ENCODE results near the gene VPS35.

DNA sequence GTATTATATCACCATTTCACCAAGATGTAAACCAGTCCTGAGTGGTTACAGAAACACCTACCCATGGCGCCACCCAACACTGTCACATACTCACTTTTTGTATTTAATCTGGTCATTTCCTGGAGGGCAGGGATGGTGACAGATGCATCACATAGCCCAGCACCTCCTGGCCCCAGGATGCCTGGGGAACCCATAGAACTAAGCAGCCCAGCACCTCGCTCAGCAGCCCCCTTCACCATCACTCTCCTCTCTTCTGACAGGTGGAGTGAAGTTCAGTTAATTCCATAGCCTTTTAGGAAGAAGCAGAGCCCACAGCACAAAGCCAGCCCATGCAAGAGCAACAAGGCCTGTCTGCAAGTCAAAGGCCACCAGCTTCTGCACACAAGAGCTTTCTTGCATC lies 31.6 kb upstream of the VPS35 start:
- TF ChIP-seq, protein P1, sequence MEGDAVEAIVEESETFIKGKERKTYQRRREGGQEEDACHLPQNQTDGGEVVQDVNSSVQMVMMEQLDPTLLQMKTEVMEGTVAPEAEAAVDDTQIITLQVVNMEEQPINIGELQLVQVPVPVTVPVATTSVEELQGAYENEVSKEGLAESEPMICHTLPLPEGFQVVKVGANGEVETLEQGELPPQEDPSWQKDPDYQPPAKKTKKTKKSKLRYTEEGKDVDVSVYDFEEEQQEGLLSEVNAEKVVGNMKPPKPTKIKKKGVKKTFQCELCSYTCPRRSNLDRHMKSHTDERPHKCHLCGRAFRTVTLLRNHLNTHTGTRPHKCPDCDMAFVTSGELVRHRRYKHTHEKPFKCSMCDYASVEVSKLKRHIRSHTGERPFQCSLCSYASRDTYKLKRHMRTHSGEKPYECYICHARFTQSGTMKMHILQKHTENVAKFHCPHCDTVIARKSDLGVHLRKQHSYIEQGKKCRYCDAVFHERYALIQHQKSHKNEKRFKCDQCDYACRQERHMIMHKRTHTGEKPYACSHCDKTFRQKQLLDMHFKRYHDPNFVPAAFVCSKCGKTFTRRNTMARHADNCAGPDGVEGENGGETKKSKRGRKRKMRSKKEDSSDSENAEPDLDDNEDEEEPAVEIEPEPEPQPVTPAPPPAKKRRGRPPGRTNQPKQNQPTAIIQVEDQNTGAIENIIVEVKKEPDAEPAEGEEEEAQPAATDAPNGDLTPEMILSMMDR (IDR thresholded peaks at IDR 0.05): no peak
- TF ChIP-seq POLR2A (IDR thresholded peaks at IDR 0.05): no peak

Data from body of pancreas (tissue), 4 donors.